Osteocyte (in vitro differentiated cells): Measurements from ENCODE around the gene MRTFA. TPM values are rescaled to one million over a fixed set of nuclear protein-coding genes. Genes with fewer than 3 reads are reported as not detected.

Experiments used
- DNase-seq: peaks from one replicate; pipeline ENCODE4 v3.0.0; 2021; ENCODE audit warnings: mixed read lengths; ENCODE audit not compliant: unreplicated experiment; ENCODE audit errors: extremely low spot score
- H3K27ac Mint-ChIP-seq: one replicate; pipeline ENCODE4 v1.8.0; 2021; ENCODE audit warnings: mild to moderate bottlenecking, mixed read lengths; ENCODE audit not compliant: unreplicated experiment
- H3K27me3 Mint-ChIP-seq: one replicate; pipeline ENCODE4 v1.8.0; 2021; ENCODE audit warnings: mixed read lengths; ENCODE audit not compliant: unreplicated experiment
- H3K36me3 Mint-ChIP-seq: one replicate; pipeline ENCODE4 v1.8.0; 2021; ENCODE audit warnings: mixed read lengths; ENCODE audit not compliant: unreplicated experiment
- H3K4me1 Mint-ChIP-seq: one replicate; pipeline ENCODE4 v1.8.0; 2021; ENCODE audit warnings: mixed read lengths; ENCODE audit not compliant: unreplicated experiment
- H3K4me3 Mint-ChIP-seq: one replicate; pipeline ENCODE4 v1.8.0; 2021; ENCODE audit warnings: mild to moderate bottlenecking, moderate library complexity, mixed read lengths; ENCODE audit not compliant: unreplicated experiment
- H3K9me3 Mint-ChIP-seq: one replicate; pipeline ENCODE4 v1.8.0; 2021; ENCODE audit warnings: mixed read lengths; ENCODE audit not compliant: unreplicated experiment
- total RNA-seq: library from RNA; stranded (reverse); gene quantifications from 2 replicates; pipeline ENCODE4 v1.2.1, GENCODE V29; 2021
- TF ChIP-seq, protein P1 (sequence below): fragments of 200-600 bp; sonication (generic); IDR thresholded peaks from 2 replicates; pipeline ENCODE4 v1.5.0; 2021; ENCODE audit warnings: antibody characterized with exemption, mild to moderate bottlenecking, moderate library complexity

MRTFA gene
- total RNA-seq, 1 donor from 2014 or later: 59.0 TPM

DNA sequence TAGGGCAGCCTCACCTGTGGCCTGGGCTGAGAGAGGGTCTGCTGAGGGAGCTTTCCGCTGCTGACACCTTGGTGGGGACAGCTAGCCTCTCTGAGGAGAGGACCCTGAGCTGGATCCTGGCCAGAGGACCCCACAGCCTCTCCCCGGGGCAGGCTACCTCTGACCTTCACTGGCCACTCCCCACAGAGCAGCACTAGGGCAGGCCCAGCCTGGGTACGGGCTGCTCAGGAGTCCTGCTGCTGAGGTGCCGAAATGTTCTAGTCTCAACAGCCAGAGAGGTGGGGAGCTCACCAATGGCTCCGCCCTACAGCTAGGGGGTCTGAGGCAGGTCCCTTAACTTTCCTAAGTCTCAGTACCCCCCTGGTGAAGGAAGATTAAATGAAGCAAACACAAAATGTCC, 218.6 kb downstream of the MRTFA start:
- peaks cover 41% of the 10 kb centered on the region for H3K36me3 Mint-ChIP-seq
- no peaks in the 10 kb centered on the region for H3K27me3 Mint-ChIP-seq
- TF ChIP-seq, protein P1, sequence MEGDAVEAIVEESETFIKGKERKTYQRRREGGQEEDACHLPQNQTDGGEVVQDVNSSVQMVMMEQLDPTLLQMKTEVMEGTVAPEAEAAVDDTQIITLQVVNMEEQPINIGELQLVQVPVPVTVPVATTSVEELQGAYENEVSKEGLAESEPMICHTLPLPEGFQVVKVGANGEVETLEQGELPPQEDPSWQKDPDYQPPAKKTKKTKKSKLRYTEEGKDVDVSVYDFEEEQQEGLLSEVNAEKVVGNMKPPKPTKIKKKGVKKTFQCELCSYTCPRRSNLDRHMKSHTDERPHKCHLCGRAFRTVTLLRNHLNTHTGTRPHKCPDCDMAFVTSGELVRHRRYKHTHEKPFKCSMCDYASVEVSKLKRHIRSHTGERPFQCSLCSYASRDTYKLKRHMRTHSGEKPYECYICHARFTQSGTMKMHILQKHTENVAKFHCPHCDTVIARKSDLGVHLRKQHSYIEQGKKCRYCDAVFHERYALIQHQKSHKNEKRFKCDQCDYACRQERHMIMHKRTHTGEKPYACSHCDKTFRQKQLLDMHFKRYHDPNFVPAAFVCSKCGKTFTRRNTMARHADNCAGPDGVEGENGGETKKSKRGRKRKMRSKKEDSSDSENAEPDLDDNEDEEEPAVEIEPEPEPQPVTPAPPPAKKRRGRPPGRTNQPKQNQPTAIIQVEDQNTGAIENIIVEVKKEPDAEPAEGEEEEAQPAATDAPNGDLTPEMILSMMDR: no peak
- DNase-seq: no peak
- no peak overlapping the region for H3K27ac Mint-ChIP-seq
- H3K4me3 Mint-ChIP-seq: no peak overlapping the region
- H3K4me1 Mint-ChIP-seq: peaks cover 9% of the 10 kb centered on the region
- H3K9me3 Mint-ChIP-seq: no peaks in the 10 kb centered on the region

DNA sequence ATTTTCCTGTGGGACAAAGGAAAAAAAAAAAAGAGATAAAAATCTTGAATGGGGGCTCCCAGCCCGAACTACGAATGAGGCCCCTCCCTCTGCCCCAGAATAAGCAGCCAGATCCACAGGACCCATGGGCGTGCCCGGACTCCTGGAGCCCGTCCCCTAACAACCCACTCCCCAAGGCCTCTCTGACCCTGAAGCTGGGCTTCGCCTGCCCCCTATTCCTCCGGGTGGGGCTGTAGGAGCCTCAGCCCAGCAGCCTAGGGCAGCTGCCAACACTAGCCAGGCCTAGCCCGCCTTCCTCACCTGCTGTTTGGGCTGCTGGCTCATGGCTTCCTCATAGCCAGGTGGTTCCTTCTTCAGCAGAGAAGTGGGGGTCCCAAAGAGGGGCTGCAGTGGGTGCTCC, 219.5 kb downstream of the MRTFA start:
- Mint-ChIP-seq H3K9me3 (no peaks in the 10 kb centered on the region), H3K36me3 (peaks cover 36% of the 10 kb centered on the region), H3K4me1 (peaks cover 9% of the 10 kb centered on the region), H3K4me3 (no peak overlapping the region), H3K27ac (no peak overlapping the region), H3K27me3 (no peaks in the 10 kb centered on the region)
- DNase-seq: no peak
- TF ChIP-seq, protein P1: no peak

DNA sequence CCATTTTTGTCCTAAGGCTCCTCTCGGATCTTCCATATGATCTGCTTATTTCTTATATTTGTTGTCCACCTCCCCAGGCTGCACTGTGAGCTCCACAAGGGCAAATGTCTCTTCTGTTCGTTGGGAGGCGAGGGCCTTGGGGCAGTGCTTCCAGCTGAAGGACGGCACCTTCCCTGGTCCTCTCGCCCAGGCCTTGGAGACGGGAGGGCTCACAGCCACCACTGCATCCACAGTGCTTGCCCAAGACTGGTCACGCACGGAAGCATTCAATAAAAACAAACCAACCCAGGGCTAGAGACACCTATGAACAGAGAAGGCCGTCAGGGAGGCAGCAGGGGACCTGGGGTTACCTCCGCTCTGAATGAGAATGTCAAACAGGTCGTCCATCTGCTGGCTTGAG, 219.9 kb downstream of the MRTFA start:
- Mint-ChIP-seq H3K4me1 (peaks cover 9% of the 10 kb centered on the region), H3K4me3 (no peak overlapping the region), H3K27me3 (no peaks in the 10 kb centered on the region), H3K9me3 (no peaks in the 10 kb centered on the region), H3K36me3 (peaks cover 34% of the 10 kb centered on the region), H3K27ac (peak overlapping the region; percentile 79)
- no peak for DNase-seq
- TF ChIP-seq, protein P1: no peak

DNA sequence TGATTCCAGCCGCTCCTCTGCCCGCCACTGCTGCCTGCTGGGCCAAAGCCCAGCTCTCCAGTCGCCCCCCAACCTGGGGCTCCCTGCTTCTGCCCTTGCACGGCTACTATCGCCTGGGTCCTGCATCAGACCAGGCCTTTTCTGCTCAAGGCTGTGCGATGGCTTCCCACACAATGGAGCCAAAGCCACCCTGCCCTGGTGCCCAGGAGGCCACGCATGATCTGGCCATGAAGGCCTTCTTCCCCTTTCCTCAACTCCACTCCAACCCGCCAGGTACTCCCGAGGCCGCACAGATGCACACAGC, 220.3 kb downstream of the MRTFA start:
- Mint-ChIP-seq H3K27me3 (no peaks in the 10 kb centered on the region), H3K4me3 (no peak overlapping the region), H3K27ac (peak overlapping the region; percentile 79), H3K9me3 (no peaks in the 10 kb centered on the region), H3K36me3 (peaks cover 34% of the 10 kb centered on the region), H3K4me1 (peaks cover 9% of the 10 kb centered on the region)
- no peak for DNase-seq
- TF ChIP-seq, protein P1: no peak

DNA sequence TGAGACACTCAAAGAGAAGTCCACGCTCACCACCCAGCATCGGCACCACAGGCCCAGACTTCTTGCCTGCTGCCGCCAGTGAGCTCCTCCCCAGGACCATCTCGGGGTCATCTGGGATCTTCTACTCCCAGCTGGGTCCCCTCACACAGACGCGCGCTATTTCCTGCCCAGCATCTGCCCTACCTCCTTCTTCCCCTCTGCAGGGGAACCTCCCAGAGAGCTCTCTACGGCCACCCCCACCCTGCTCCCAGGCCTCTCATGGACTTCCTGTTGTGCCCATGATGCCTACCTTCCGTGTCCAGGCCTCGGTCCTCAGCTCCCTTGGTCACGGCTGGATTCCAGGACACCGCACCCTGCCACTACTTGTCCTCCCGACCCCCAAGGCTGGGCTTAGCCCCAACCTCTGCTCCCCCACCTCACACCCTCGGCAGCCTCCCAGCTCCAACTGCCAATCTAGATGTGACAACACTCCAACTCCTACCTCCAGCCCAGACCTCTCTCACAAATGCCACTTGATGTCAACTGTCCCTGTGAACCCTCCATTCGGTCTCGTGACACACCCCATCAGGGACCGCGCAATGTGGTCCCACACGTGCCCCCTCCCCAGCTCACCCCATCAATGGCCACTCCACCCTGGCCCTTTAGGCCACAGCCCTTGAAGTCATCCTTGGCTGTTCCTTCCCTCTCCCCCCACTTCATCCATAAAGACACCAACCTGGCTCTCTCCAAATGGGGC, 220.8 kb downstream of the MRTFA start:
- DNase-seq: peak; percentile 81

More for the DNA sequence above, 220.8 kb downstream of the MRTFA start:
- peaks cover 37% of the 10 kb centered on the region for H3K36me3 Mint-ChIP-seq
- no peaks in the 10 kb centered on the region for H3K9me3 Mint-ChIP-seq
- TF ChIP-seq, protein P1: no peak
- no peak overlapping the region for H3K4me3 Mint-ChIP-seq
- H3K27ac Mint-ChIP-seq: peak overlapping the region; percentile 79
- H3K4me1 Mint-ChIP-seq: peaks cover 9% of the 10 kb centered on the region
- H3K27me3 Mint-ChIP-seq: no peaks in the 10 kb centered on the region
